Limb (tissue), 2 donors: ENCODE measurements around the gene WBP4.
A peak's percentile ranks its signal among the peaks of the same experiment; 100 is the strongest.
"Not testable (repeated sequence)": the region's sequence is repeated elsewhere in the genome, so short reads cannot be mapped to it uniquely, and the experiment has no call there.

Experiments
- DNase-seq, 2 donors: peaks; one replicate each; pipeline ENCODE4 v3.0.0-alpha.2; 2016; ENCODE audit errors: extremely low spot score in 2 of 2

WBP4 gene

DNA sequence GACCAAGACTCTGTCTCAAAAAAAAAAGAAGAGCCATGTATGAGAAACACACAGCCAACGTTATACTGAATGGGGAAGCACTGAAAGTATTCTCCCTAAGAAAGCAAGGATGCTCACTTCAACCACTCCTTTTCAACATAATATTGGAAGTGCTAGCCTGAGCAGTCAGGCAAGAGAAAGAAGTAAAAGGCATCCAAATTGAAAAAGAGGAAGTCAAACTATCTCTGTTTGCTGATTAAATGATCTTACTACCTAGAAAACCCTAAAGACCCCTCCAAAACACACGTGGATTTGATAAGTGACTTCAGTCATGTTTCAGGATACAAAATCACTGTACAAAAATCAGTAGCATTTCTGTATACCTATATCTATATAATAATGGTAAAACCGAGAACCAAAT is 16.2 kb downstream of the WBP4 start:
- DNase-seq = no peak

GRCh38 chr13:41079725-41080124 is 18.4 kb downstream of the WBP4 start:
- no peak for DNase-seq

- DNase-seq = no peak
Measured at GRCh38 chr13:41085961-41086585, 24.8 kb downstream of the WBP4 start.

DNA sequence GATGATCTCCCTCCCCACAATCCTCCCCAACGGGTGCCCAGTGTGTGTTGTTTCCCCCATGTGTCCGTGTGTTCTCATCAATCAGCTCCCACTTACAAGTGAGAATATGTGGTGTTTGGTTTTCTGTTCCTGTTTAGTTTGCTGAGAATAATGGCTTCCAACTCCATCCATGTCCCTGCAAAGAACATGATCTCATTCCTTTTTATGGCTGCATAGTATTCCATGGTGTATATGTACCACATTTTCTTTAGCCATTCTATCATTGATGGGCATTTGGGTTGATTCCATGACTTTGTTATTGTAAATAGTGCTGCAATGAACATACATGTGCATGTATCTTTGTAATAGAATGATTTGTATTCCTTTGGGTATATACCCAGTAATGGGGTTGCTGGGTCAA is 34.4 kb downstream of the WBP4 start:
- DNase-seq = not testable (repeated sequence)

GRCh38 chr13:41098761-41099160 is 37.5 kb downstream of the WBP4 start:
- DNase-seq = no peak

- no peak for DNase-seq
Measured at GRCh38 chr13:41099986-41100385, 38.7 kb downstream of the WBP4 start.

- no peak for DNase-seq
Measured at GRCh38 chr13:41107104-41107571, 45.8 kb downstream of the WBP4 start.

DNA sequence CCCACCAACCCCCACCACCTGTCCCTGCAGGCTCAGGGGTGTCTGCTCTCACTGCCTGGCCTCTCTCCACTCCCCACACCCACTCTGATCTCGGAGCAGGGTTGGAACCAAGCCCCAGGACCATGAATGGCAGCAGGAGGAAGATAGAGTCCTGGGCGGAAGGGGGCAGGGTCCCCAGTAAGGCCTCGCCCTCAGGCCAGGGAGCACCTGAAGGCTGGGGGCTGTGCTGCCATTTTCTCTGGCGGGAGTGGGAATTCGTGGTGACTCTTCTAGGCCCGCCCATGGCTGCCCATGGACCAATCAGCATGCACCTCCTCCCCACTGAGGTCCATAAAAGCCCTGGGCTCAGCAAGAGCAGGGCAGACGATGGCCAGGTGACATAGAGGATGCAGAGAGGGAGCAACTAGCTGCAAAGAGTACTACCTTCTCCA is 46.3 kb downstream of the WBP4 start:
- DNase-seq = no peak

DNA sequence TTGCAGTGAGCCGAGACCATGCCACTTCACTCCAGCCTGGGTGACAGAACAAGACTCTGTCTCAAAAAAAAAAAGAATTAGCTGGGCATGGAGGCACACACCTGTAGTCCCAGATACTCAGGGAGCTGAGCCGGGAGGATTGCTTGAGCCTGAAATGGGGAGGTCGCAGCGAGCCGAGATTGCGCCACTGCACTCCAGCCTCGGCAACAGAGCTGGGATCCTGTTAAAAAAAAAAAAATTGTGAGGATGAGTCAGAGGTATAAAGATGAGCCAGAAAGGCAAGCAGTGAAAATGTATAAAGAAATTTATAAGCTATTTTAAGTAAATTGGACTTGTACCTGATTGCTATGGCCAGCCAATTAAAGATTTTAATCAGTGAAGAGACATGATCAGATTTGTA is 50.1 kb downstream of the WBP4 start:
- no peak for DNase-seq

DNA sequence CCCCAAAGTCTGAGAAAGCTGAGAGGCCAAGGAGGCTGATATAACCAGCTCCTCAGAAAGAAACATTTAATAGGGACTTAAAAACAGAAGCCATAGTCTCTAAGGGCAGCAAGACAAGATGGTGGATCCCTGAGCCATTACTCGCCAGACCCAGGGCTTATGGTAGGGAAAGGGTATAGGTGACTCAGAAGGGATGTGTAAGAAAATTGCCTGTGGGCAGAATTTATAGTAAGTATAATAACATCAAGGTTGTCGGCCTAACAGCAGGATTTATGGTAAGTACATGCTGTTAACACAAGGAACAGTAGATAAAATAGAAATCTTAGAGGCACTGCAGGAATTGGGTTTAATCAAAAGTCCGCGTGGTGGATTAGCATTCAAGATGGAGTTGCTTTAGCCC is 56.6 kb downstream of the WBP4 start:
- DNase-seq = no peak

GRCh38 chr13:41122838-41123237 is 61.5 kb downstream of the WBP4 start:
- DNase-seq = peak in 1 of 2 donors; percentile 30

GRCh38 chr13:41127701-41128100 is 66.4 kb downstream of the WBP4 start:
- no peak for DNase-seq

- DNase-seq = no peak
Measured at GRCh38 chr13:41130356-41130755, 69.0 kb downstream of the WBP4 start.

GRCh38 chr13:41131189-41131588 is 69.9 kb downstream of the WBP4 start:
- not testable (repeated sequence) for DNase-seq

GRCh38 chr13:41131660-41132511 is 70.6 kb downstream of the WBP4 start:
- not testable (repeated sequence) for DNase-seq

- DNase-seq = peak; percentile 96 to 99
Measured at GRCh38 chr13:41132512-41133152, 71.3 kb downstream of the WBP4 start, which contains the start of gene KBTBD6. Gene KBTBD6, minus strand, starts transcription at chr13:41132802. Its CDS starts 291 bp downstream, at chr13:41132511.
